ENCODE results near the gene RAP1GAP2. TPM values are rescaled to one million over a fixed set of nuclear protein-coding genes. Genes with fewer than 3 reads are reported as not detected.

Gene RAP1GAP2
- total RNA-seq, 2 experiments from 2014 or later = 11.3 to 28.2 TPM

DNA sequence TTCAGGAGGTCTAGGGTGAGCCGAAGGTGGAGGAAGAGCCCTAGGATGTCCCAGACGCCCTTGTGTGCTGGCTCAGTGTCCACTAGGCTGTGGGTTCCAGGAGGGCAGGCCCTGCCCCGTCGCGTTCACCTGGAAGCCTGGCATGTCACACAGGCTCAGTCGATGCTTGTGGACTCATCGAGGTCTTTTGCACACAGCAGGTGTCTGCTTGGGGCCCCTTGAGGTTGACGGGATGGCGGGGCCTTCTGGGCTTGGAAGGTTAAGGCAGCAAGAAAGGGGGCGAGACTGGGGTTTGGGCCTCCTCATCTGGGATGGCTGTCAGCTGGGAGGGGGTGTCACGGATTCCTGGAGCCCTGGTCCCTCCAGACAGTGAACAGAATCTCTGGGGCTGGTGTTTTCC, 1.9 kb downstream of the RAP1GAP2 start:
- intact Hi-C loops (cut with micrococcal nuclease; ENCODE audit: unreplicated experiment) = no loop called here
- no peaks in the 10 kb centered on the region for H3K9me3 ChIP-seq (ENCODE audit: low read length)
- no peak overlapping the region for H3K4me2 ChIP-seq (ENCODE audit: low read length)
- H3K4me1 ChIP-seq (ENCODE audit: insufficient read depth, low read length, poor library complexity, severe bottlenecking) = peaks cover 5% of the 10 kb centered on the region
- CTCF ChIA-PET (ENCODE audit: unreplicated experiment) = no interaction called here
- H3K9me2 ChIP-seq (ENCODE audit: insufficient read depth, low read length) = no peaks in the 10 kb centered on the region
- H2AFZ ChIP-seq (ENCODE audit: low read length) = no peak overlapping the region
- POLR2A ChIA-PET = no interaction called here
- TF ChIP-seq EZH2phosphoT487 (IDR thresholded peaks at IDR 0.05; ENCODE audit: borderline replicate concordance, low read depth, low read length) = no peak
- H4K20me1 ChIP-seq (ENCODE audit: insufficient read depth, low read length) = no peaks in the 10 kb centered on the region
- H3K79me2 ChIP-seq (ENCODE audit: insufficient read depth, low read depth, low read length) = no peaks in the 10 kb centered on the region
- BruUV-seq (replicated peaks) = no TSS peak
- no peak for DNase-seq (ENCODE audit: low spot score)
- H3K36me3 ChIP-seq (ENCODE audit: insufficient read depth, low read length) = no peaks in the 10 kb centered on the region
- H3K27ac ChIP-seq (ENCODE audit: low read depth, low read length, poor library complexity, severe bottlenecking) = no peak overlapping the region
- H3K4me3 ChIP-seq (ENCODE audit: low read depth, low read length, poor library complexity, severe bottlenecking) = no peak overlapping the region

DNA sequence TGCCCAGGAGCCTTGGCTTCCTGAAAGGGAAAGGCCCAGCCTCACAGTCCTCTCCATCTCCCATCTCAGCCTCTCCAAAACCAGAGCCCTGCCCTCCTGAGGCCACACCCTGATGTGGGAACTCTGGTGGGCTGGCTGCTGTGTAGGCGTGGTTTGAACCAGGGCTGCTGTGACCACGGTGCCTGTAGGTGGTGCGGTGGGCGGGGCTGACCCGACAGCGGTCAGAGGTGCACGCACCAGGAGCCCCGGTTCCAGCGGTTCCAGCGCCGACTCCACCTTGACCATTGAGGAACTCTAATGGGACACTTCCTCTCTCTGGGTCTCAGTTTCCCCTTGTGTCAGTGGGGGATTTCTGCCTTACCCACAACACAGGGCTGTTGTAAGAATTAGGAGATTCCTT, 2.4 kb downstream of the RAP1GAP2 start:
- H3K79me2 ChIP-seq (ENCODE audit: insufficient read depth, low read depth, low read length) = no peaks in the 10 kb centered on the region
- BruUV-seq (replicated peaks) = no TSS peak
- ChIA-PET CTCF (ENCODE audit: unreplicated experiment) (no interaction called here), POLR2A (no interaction called here)
- no peaks in the 10 kb centered on the region for H3K9me3 ChIP-seq (ENCODE audit: low read length)
- no peak overlapping the region for H3K4me2 ChIP-seq (ENCODE audit: low read length)
- peaks cover 5% of the 10 kb centered on the region for H3K4me1 ChIP-seq (ENCODE audit: insufficient read depth, low read length, poor library complexity, severe bottlenecking)
- intact Hi-C loops (cut with micrococcal nuclease; ENCODE audit: unreplicated experiment) = no loop called here
- no peak overlapping the region for H3K4me3 ChIP-seq (ENCODE audit: low read depth, low read length, poor library complexity, severe bottlenecking)
- H3K27ac ChIP-seq (ENCODE audit: low read depth, low read length, poor library complexity, severe bottlenecking) = no peak overlapping the region
- no peaks in the 10 kb centered on the region for H3K9me2 ChIP-seq (ENCODE audit: insufficient read depth, low read length)
- H2AFZ ChIP-seq (ENCODE audit: low read length) = no peak overlapping the region
- no peaks in the 10 kb centered on the region for H4K20me1 ChIP-seq (ENCODE audit: insufficient read depth, low read length)
- no peak for DNase-seq (ENCODE audit: low spot score)
- no peaks in the 10 kb centered on the region for H3K36me3 ChIP-seq (ENCODE audit: insufficient read depth, low read length)
- TF ChIP-seq, protein P1, sequence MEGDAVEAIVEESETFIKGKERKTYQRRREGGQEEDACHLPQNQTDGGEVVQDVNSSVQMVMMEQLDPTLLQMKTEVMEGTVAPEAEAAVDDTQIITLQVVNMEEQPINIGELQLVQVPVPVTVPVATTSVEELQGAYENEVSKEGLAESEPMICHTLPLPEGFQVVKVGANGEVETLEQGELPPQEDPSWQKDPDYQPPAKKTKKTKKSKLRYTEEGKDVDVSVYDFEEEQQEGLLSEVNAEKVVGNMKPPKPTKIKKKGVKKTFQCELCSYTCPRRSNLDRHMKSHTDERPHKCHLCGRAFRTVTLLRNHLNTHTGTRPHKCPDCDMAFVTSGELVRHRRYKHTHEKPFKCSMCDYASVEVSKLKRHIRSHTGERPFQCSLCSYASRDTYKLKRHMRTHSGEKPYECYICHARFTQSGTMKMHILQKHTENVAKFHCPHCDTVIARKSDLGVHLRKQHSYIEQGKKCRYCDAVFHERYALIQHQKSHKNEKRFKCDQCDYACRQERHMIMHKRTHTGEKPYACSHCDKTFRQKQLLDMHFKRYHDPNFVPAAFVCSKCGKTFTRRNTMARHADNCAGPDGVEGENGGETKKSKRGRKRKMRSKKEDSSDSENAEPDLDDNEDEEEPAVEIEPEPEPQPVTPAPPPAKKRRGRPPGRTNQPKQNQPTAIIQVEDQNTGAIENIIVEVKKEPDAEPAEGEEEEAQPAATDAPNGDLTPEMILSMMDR (conservative IDR thresholded peaks at IDR 0.05; ENCODE audit: low read length) = no peak
- no peak for TF ChIP-seq EZH2phosphoT487 (IDR thresholded peaks at IDR 0.05; ENCODE audit: borderline replicate concordance, low read depth, low read length)

DNA sequence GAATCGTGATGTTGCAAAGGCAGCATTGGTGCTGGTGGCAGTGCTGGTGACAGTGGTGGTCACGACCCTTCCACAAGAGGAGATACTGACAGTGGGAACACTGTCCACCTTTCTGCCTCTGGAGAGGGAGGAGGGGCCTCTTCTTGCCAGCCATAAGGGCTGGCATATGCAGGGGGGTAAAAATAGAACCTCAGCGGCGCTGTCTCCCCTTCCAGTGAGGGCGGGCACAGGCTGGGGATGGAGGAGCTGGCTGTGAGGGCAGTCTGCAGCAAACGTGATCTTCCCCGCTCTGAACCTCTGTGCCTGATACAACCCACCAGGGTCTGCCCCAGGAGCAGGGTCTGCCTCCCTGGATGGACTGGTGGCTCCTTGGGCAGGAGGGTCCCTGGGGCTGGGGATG, 3.4 kb downstream of the RAP1GAP2 start:
- no peak for DNase-seq (ENCODE audit: low spot score)
- Histone ChIP-seq H2AFZ (ENCODE audit: low read length) (no peak overlapping the region), H3K4me1 (ENCODE audit: insufficient read depth, low read length, poor library complexity, severe bottlenecking) (no peaks in the 10 kb centered on the region), H3K27ac (ENCODE audit: low read depth, low read length, poor library complexity, severe bottlenecking) (no peak overlapping the region), H4K20me1 (ENCODE audit: insufficient read depth, low read length) (no peaks in the 10 kb centered on the region), H3K4me2 (ENCODE audit: low read length) (no peak overlapping the region), H3K4me3 (ENCODE audit: low read depth, low read length, poor library complexity, severe bottlenecking) (no peak overlapping the region), H3K9me2 (ENCODE audit: insufficient read depth, low read length) (no peaks in the 10 kb centered on the region), H3K36me3 (ENCODE audit: insufficient read depth, low read length) (no peaks in the 10 kb centered on the region), H3K9me3 (ENCODE audit: low read length) (no peaks in the 10 kb centered on the region), H3K79me2 (ENCODE audit: insufficient read depth, low read depth, low read length) (no peaks in the 10 kb centered on the region)
- intact Hi-C loops (cut with micrococcal nuclease; ENCODE audit: unreplicated experiment) = no loop called here
- POLR2A ChIA-PET = no interaction called here
- TF ChIP-seq, protein P1 (conservative IDR thresholded peaks at IDR 0.05; ENCODE audit: low read length) = no peak
- TF ChIP-seq EZH2phosphoT487 (IDR thresholded peaks at IDR 0.05; ENCODE audit: borderline replicate concordance, low read depth, low read length) = no peak
- no TSS peak for BruUV-seq (replicated peaks)
- CTCF ChIA-PET (ENCODE audit: unreplicated experiment) = no interaction called here
